A673 (cell line): ENCODE data around the gene ZNF317.

Experiments used
- CTCF ChIP-seq: fragments of 300-800, 200-600 bp; sonication (generic); conservative IDR thresholded peaks from 2 replicates; pipeline ENCODE4 v1.5.1; 2017; ENCODE audit warnings: low read depth, mild to moderate bottlenecking, antibody characterized with exemption, low read length, moderate library complexity, mixed read lengths
- EZH2 ChIP-seq: fragments of 200-600 bp; sonication (generic); IDR thresholded peaks from 2 replicates; pipeline ENCODE4 v1.6.1; 2017; ENCODE audit warnings: borderline replicate concordance, low read depth, mild to moderate bottlenecking, mixed read lengths, antibody characterized with exemption, low read length; ENCODE audit not compliant: poor library complexity, severe bottlenecking

DNA sequence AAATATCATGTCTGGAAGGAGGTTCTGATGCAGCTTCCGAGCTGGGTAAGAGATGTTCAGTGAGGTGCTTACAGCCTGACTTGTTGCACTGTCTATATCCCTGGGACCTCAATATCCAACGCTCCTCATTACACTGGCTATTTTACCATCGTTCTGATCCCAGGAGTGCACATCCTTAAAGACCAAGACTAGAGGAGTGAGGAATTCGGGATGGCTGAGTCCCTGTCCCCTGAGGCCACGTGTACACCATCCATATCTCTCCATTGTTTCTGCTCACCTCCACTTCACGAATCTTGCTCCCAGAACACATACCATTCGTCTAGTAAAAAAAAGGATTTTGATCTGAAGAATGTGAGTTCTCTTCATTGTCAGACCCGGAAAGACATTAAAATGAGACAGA lies 32.8 kb upstream of the ZNF317 start, which contains the start of gene OR7G2:
- no peak for TF ChIP-seq CTCF
- TF ChIP-seq EZH2 = no peak
